HG03097 (cell line): ENCODE results near the gene OLFM1.
"Not testable (repeated sequence)": the region's sequence is repeated elsewhere in the genome, so short reads cannot be mapped to it uniquely, and the experiment has no call there.

Experiments used
- ATAC-seq: cut with Tn5 transposase; IDR thresholded peaks from one replicate; pipeline ENCODE4 v1.9.1; 2021; ENCODE audit not compliant: unreplicated experiment, low FRiP score

The OLFM1 gene

GRCh38 chr9:135056541-135056940 is 30.9 kb upstream of the OLFM1 start:
- no peak for ATAC-seq

- ATAC-seq: no peak
Measured at GRCh38 chr9:135060461-135061116, 26.9 kb upstream of the OLFM1 start.

- ATAC-seq: no peak
Measured at GRCh38 chr9:135061441-135061840, 26.0 kb upstream of the OLFM1 start.

- no peak for ATAC-seq
Measured at GRCh38 chr9:135062254-135062653, 25.2 kb upstream of the OLFM1 start.

- not testable (repeated sequence) for ATAC-seq
Measured at GRCh38 chr9:135063466-135063865, 24.0 kb upstream of the OLFM1 start.

GRCh38 chr9:135063888-135064287 is 23.6 kb upstream of the OLFM1 start:
- ATAC-seq: not testable (repeated sequence)

- ATAC-seq: no peak
Measured at GRCh38 chr9:135065151-135065550, 22.3 kb upstream of the OLFM1 start.

GRCh38 chr9:135065804-135066203 is 21.7 kb upstream of the OLFM1 start:
- no peak for ATAC-seq

GRCh38 chr9:135066291-135066690 is 21.2 kb upstream of the OLFM1 start:
- no peak for ATAC-seq

- ATAC-seq: no peak
Measured at GRCh38 chr9:135067096-135067710, 20.3 kb upstream of the OLFM1 start.

GRCh38 chr9:135068776-135069415 is 18.6 kb upstream of the OLFM1 start:
- no peak for ATAC-seq

- ATAC-seq: no peak
Measured at GRCh38 chr9:135069558-135070197, 17.8 kb upstream of the OLFM1 start.

GRCh38 chr9:135070198-135070951 is 17.1 kb upstream of the OLFM1 start:
- ATAC-seq: no peak

GRCh38 chr9:135070964-135071735 is 16.3 kb upstream of the OLFM1 start:
- ATAC-seq: no peak

GRCh38 chr9:135073081-135073740 is 14.3 kb upstream of the OLFM1 start:
- ATAC-seq: no peak

- ATAC-seq: no peak
Measured at GRCh38 chr9:135073741-135074305, 13.6 kb upstream of the OLFM1 start.

- ATAC-seq: no peak
Measured at GRCh38 chr9:135074354-135075233, 12.9 kb upstream of the OLFM1 start.
